A549 (cell line): ENCODE data around the gene CCDC197. TPM values are rescaled to one million over a fixed set of nuclear protein-coding genes. Genes with fewer than 3 reads are reported as not detected.

Experiments
- ATAC-seq, 2 experiments: fragments of 200-7000 bp in 1 of 2; fragments of >200 bp in 1 of 2; cut with Nextera tagmentation in 1 of 2; cut with Tn5 transposase in 1 of 2; 3 replicates each; pipeline versions ENCODE4 v1.8.0 to v1.9.1; 2018 to 2020; ENCODE audit warnings: mild to moderate bottlenecking in 1 of 2, moderate library complexity in 1 of 2
- CTCF ChIA-PET: fragments of 300-600 bp; sonication (Branson Sonifier 250); formaldehyde crosslinking; extraction: SDS; loops from one replicate; lab custom pipeline; 2021; ENCODE audit warnings: antibody characterized with exemption, inconsistent platforms; lab: Yijun Ruan, JAX
- POLR2A ChIA-PET: fragments of 350-600 bp; formaldehyde crosslinking; extraction: SDS; loops from one replicate; lab custom pipeline; 2021; ENCODE audit warnings: antibody characterized with exemption, inconsistent platforms; lab: Yijun Ruan, JAX
- DNase-seq, 2 experiments: peaks; one replicate each; pipeline versions ENCODE4 v3.0.0 to v3.0.0-alpha.2; 2011 to 2016; ENCODE audit warnings: low read depth in 1 of 2, low spot score in 1 of 2
- FAIRE-seq: peaks from 2 replicates; lab custom pipeline; 2011; peaks lifted over from hg19 to GRCh38; lab: Jason Lieb, UNC
- H3K27ac ChIP-seq, 2 experiments: fragments of >200 bp; sonication (Bioruptor Twin); formaldehyde crosslinking; 3 replicates each; pipeline ENCODE4 v1.5.1; 2016 to 2017
- H3K4me1 ChIP-seq: fragments of >200 bp; sonication (Bioruptor Twin); formaldehyde crosslinking; 3 replicates; pipeline ENCODE4 v1.6.1; 2016
- H3K4me2 ChIP-seq: fragments of >200 bp; sonication (Bioruptor Twin); formaldehyde crosslinking; 3 replicates; pipeline ENCODE4 v1.6.1; 2016
- H3K4me3 ChIP-seq: fragments of >200 bp; sonication (Bioruptor Twin); formaldehyde crosslinking; 3 replicates; pipeline ENCODE4 v1.5.1; 2016
- H3K9me3 ChIP-seq: fragments of >200 bp; sonication (Bioruptor Twin); formaldehyde crosslinking; 3 replicates; pipeline ENCODE4 v1.6.1; 2016
- BHLHE40 ChIP-seq: IDR thresholded peaks from 2 replicates; pipeline ENCODE4 v1.6.1; 2012; ENCODE audit warnings: low read depth, low read length, inconsistent platforms
- CBX2 ChIP-seq: fragments of 200-600 bp; sonication (generic); IDR thresholded peaks from 2 replicates; pipeline ENCODE4 v1.6.1; 2016; ENCODE audit warnings: low read depth, mild to moderate bottlenecking, borderline replicate concordance
- CBX8 ChIP-seq: fragments of 200-600 bp; sonication (generic); IDR thresholded peaks from 2 replicates; pipeline ENCODE4 v1.6.1; 2016
- ELK1 ChIP-seq: fragments of 150-350 bp; IDR thresholded peaks from 2 replicates; pipeline ENCODE4 v1.6.1; 2014; ENCODE audit warnings: low read depth, mild to moderate bottlenecking, low read length
- FOXS1 ChIP-seq: fragments of 250-450 bp; sonication (Bioruptor Pico); IDR thresholded peaks from 2 replicates; pipeline ENCODE4 v1.5.0; 2020; ENCODE audit warnings: mild to moderate bottlenecking, moderate library complexity
- HEYL ChIP-seq: fragments of 250-450 bp; sonication (Bioruptor Pico); IDR thresholded peaks from 2 replicates; pipeline ENCODE4 v1.8.0; 2021; ENCODE audit warnings: mild to moderate bottlenecking, moderate library complexity
- JUN ChIP-seq, 2 experiments: fragments of >200 bp; sonication (Bioruptor Twin); formaldehyde crosslinking; IDR thresholded peaks; 2 replicates in 1 of 2; 3 replicates in 1 of 2; pipeline ENCODE4 v1.6.1; 2016 to 2017
- KDM1A ChIP-seq: fragments of 200-600 bp; sonication (generic); IDR thresholded peaks from 2 replicates; pipeline ENCODE4 v1.6.1; 2016; ENCODE audit warnings: low read depth, mild to moderate bottlenecking
- NPAS2 ChIP-seq: fragments of 250-450 bp; sonication (Bioruptor Pico); IDR thresholded peaks from 2 replicates; pipeline ENCODE4 v1.8.0; 2022; ENCODE audit warnings: mild to moderate bottlenecking, moderate library complexity, borderline replicate concordance
- NR3C1 ChIP-seq: fragments of >200 bp; sonication (Bioruptor Twin); formaldehyde crosslinking; IDR thresholded peaks from 3 replicates; pipeline ENCODE4 v1.6.1; 2017
- PBX3 ChIP-seq: IDR thresholded peaks from 2 replicates; pipeline ENCODE4 v1.6.1; 2012
- PHF8 ChIP-seq: fragments of 200-600 bp; sonication (generic); IDR thresholded peaks from 2 replicates; pipeline ENCODE4 v1.6.1; 2016; ENCODE audit warnings: low read depth, mild to moderate bottlenecking, antibody characterized with exemption, moderate library complexity, borderline replicate concordance
- POLR2A ChIP-seq: IDR thresholded peaks from 2 replicates; pipeline ENCODE4 v1.6.1; 2012; ENCODE audit warnings: mild to moderate bottlenecking, low read length
- RAD21 ChIP-seq, 2 experiments: fragments of >200 bp in 1 of 2; sonication (Bioruptor Twin) in 1 of 2; formaldehyde crosslinking in 1 of 2; IDR thresholded peaks in 1 of 2; conservative IDR thresholded peaks in 1 of 2; 2 replicates in 1 of 2; 3 replicates in 1 of 2; pipeline ENCODE4 v1.6.1; 2012 to 2018; ENCODE audit warnings: inconsistent platforms in 1 of 2
- RCOR1 ChIP-seq: fragments of 150-350 bp; IDR thresholded peaks from 2 replicates; pipeline ENCODE4 v1.6.1; 2014; ENCODE audit warnings: antibody characterized with exemption, low read length, low read depth
- ZSCAN20 ChIP-seq: fragments of 250-450 bp; sonication (Bioruptor Pico); IDR thresholded peaks from 2 replicates; pipeline ENCODE4 v1.8.0; 2022; ENCODE audit warnings: mild to moderate bottlenecking, moderate library complexity
- WGBS: methylation state at CpG from one replicate; pipeline ENCODE4 v1.1.6; 2017; ENCODE audit errors: missing lambda C conversion rate; 5-methylcytosine and 5-hydroxymethylcytosine counted together
- polyA plus RNA-seq, 4 experiments: library from polyadenylated mRNA; depleted of rRNA in 3 of 4; stranded (reverse); fragments of >200 nt; fragmentation: RNase III in 1 of 4; extraction: RNeasy Plus Mini Kit Qiagen cat#74134 plus additional on column Dnase treatment in 1 of 4; gene quantifications; 2 replicates in 3 of 4; 3 replicates in 1 of 4; pipeline ENCODE4 v1.2.3, GENCODE V29; 2011 to 2017
- TF ChIP-seq, protein P1 (sequence below): IDR thresholded peaks from 2 replicates; pipeline ENCODE4 v1.6.1; 2012; ENCODE audit warnings: low read depth, borderline replicate concordance
- TF ChIP-seq, protein P2 (sequence below): fragments of >200 bp; sonication (Bioruptor Twin); formaldehyde crosslinking; IDR thresholded peaks from 2 replicates; pipeline ENCODE4 v1.6.1; 2016
- TF ChIP-seq, protein P3 (sequence below): fragments of >200 bp; sonication (Bioruptor Twin); formaldehyde crosslinking; IDR thresholded peaks from 3 replicates; pipeline ENCODE4 v1.5.1; 2016

CCDC197 gene
- polyA plus RNA-seq, 2 of the 4 experiments (the other 2 are of a cell fraction): not detected

- H3K4me1 ChIP-seq: peaks cover 13% of the 10 kb centered on the region
- ATAC-seq: no peak
- 93% methylated on average over 4 of the region's 4 CpGs for whole genome bisulfite sequencing
- POLR2A ChIA-PET: no interaction called here
- CTCF ChIA-PET: interaction anchor here (1.4 to 29.6 kb wide), 3 partner anchors 12 to 48 kb away, joined by 3 to 601 read pairs (median 601); partner anchors contain the start of gene ASB2
- TF ChIP-seq, protein P1, sequence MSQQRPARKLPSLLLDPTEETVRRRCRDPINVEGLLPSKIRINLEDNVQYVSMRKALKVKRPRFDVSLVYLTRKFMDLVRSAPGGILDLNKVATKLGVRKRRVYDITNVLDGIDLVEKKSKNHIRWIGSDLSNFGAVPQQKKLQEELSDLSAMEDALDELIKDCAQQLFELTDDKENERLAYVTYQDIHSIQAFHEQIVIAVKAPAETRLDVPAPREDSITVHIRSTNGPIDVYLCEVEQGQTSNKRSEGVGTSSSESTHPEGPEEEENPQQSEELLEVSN: no peak
- TF ChIP-seq ZSCAN20 (CRISPR knock-in tag): no peak
- TF ChIP-seq NR3C1: no peak
- no peak for TF ChIP-seq PHF8
- no peak for TF ChIP-seq NPAS2
- no peak for TF ChIP-seq CBX8
- no peak for TF ChIP-seq RAD21 (conservative IDR thresholded peaks at IDR 0.05 in 1 of 2, IDR thresholded peaks at IDR 0.05 in 1 of 2)
- no peak for TF ChIP-seq RCOR1
- TF ChIP-seq, protein P2, sequence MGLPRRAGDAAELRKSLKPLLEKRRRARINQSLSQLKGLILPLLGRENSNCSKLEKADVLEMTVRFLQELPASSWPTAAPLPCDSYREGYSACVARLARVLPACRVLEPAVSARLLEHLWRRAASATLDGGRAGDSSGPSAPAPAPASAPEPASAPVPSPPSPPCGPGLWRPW: no peak
- TF ChIP-seq, protein P3, sequence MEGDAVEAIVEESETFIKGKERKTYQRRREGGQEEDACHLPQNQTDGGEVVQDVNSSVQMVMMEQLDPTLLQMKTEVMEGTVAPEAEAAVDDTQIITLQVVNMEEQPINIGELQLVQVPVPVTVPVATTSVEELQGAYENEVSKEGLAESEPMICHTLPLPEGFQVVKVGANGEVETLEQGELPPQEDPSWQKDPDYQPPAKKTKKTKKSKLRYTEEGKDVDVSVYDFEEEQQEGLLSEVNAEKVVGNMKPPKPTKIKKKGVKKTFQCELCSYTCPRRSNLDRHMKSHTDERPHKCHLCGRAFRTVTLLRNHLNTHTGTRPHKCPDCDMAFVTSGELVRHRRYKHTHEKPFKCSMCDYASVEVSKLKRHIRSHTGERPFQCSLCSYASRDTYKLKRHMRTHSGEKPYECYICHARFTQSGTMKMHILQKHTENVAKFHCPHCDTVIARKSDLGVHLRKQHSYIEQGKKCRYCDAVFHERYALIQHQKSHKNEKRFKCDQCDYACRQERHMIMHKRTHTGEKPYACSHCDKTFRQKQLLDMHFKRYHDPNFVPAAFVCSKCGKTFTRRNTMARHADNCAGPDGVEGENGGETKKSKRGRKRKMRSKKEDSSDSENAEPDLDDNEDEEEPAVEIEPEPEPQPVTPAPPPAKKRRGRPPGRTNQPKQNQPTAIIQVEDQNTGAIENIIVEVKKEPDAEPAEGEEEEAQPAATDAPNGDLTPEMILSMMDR: no peak
- TF ChIP-seq BHLHE40: no peak
- TF ChIP-seq HEYL (CRISPR knock-in tag): no peak
- TF ChIP-seq JUN (IDR thresholded peaks at IDR 0.05): no peak
- TF ChIP-seq POLR2A: no peak
- TF ChIP-seq, all 56 proteins: peak for 0
- FAIRE-seq (no peak), DNase-seq (no peak)
- H3K4me3 ChIP-seq: no peak overlapping the region
- H3K27ac ChIP-seq: no peak overlapping the region
- no peak overlapping the region for H3K4me2 ChIP-seq
- no peaks in the 10 kb centered on the region for H3K9me3 ChIP-seq
Measured at GRCh38 chr14:93954516-93954830, 42.6 kb upstream of the CCDC197 start.

- DNase-seq (no peak), FAIRE-seq (no peak), ATAC-seq (no peak)
- H3K4me3 ChIP-seq: no peak overlapping the region
- 0 out of 6 replicates have a peak overlapping the region, but pooled peaks of 1 of the 2 experiments have one; percentile 12 for H3K27ac ChIP-seq
- peaks cover 20% of the 10 kb centered on the region for H3K4me1 ChIP-seq
- ChIA-PET POLR2A (no interaction called here), CTCF (interaction anchor here (1.4 to 29.6 kb wide), 3 partner anchors 12 to 47 kb away, joined by 3 to 601 read pairs (median 601); partner anchors contain the start of gene ASB2)
- WGBS: 86% methylated on average over 18 of the region's 19 CpGs
- H3K4me2 ChIP-seq: no peak overlapping the region
- TF ChIP-seq ELK1: no peak
- TF ChIP-seq POLR2A: no peak
- 0 out of 2 replicates have a peak, but pooled peaks have one; percentile 34 for TF ChIP-seq KDM1A
- no peak for TF ChIP-seq PBX3
- no peak for TF ChIP-seq FOXS1 (CRISPR knock-in tag)
- TF ChIP-seq, protein P3: no peak
- TF ChIP-seq CBX2: no peak
- TF ChIP-seq, all 56 proteins: peak for 1
- no peaks in the 10 kb centered on the region for H3K9me3 ChIP-seq
Measured at GRCh38 chr14:93954900-93955849, 41.9 kb upstream of the CCDC197 start.
